Measurements from ENCODE around the gene DISC1. TPM values are rescaled to one million over a fixed set of nuclear protein-coding genes. Genes with fewer than 3 reads are reported as not detected.

DISC1 gene
- total RNA-seq, 1 donor from 2014 or later, result 3.5 TPM

- Histone ChIP-seq H3K27ac (replicated peaks) (peak overlapping the region; percentile 47), H3K4me1 (peaks cover 14% of the 10 kb centered on the region)
- no peak for TF ChIP-seq CTCF (IDR thresholded peaks at IDR 0.05; ENCODE audit: borderline replicate concordance)
Observed at GRCh38 chr1:231985296-231986023, 358.9 kb downstream of the DISC1 start.

GRCh38 chr1:231986631-231987336 is 360.2 kb downstream of the DISC1 start:
- no peaks in the 10 kb centered on the region for H3K36me3 ChIP-seq
- H3K4me3 ChIP-seq, result no peak overlapping the region
- H3K4me1 ChIP-seq, result peaks cover 17% of the 10 kb centered on the region
- intact Hi-C loops (cut with micrococcal nuclease), result no loop called here
- DNase-seq, result no peak
- no peaks in the 10 kb centered on the region for H3K9me3 ChIP-seq (replicated peaks)
- peak overlapping the region; percentile 47 for H3K27ac ChIP-seq (replicated peaks)
- TF ChIP-seq CTCF (IDR thresholded peaks at IDR 0.05; ENCODE audit: borderline replicate concordance), result no peak
- no peaks in the 10 kb centered on the region for H3K27me3 ChIP-seq (ENCODE audit: low read depth)

More at GRCh38 chr1:231985296-231986023, 358.9 kb downstream of the DISC1 start:
- Histone ChIP-seq H3K4me3 (no peak overlapping the region), H3K9me3 (replicated peaks) (no peaks in the 10 kb centered on the region), H3K27me3 (ENCODE audit: low read depth) (no peaks in the 10 kb centered on the region), H3K36me3 (no peaks in the 10 kb centered on the region)
- intact Hi-C loops (cut with micrococcal nuclease), result no loop called here
- DNase-seq, result no peak

- TF ChIP-seq CTCF (IDR thresholded peaks at IDR 0.05; ENCODE audit: borderline replicate concordance), result no peak
- no peaks in the 10 kb centered on the region for H3K36me3 ChIP-seq
- no peak overlapping the region for H3K4me3 ChIP-seq
- no peaks in the 10 kb centered on the region for H3K9me3 ChIP-seq (replicated peaks)
- H3K27me3 ChIP-seq (ENCODE audit: low read depth), result no peaks in the 10 kb centered on the region
- H3K4me1 ChIP-seq, result peaks cover 10% of the 10 kb centered on the region
- no peak for DNase-seq
- intact Hi-C loops (cut with micrococcal nuclease), result no loop called here
- peak overlapping the region; percentile 50 for H3K27ac ChIP-seq (replicated peaks)
Observed at GRCh38 chr1:231990388-231990787, 363.8 kb downstream of the DISC1 start.

- TF ChIP-seq CTCF (IDR thresholded peaks at IDR 0.05; ENCODE audit: borderline replicate concordance), result no peak
- Histone ChIP-seq H3K9me3 (replicated peaks) (no peaks in the 10 kb centered on the region), H3K4me1 (peaks cover 10% of the 10 kb centered on the region), H3K4me3 (no peak overlapping the region), H3K27ac (replicated peaks) (no peak overlapping the region), H3K36me3 (no peaks in the 10 kb centered on the region), H3K27me3 (ENCODE audit: low read depth) (no peaks in the 10 kb centered on the region)
- no peak for DNase-seq
- intact Hi-C loops (cut with micrococcal nuclease), result no loop called here
Observed at GRCh38 chr1:231991231-231991630, 364.6 kb downstream of the DISC1 start.

- Histone ChIP-seq H3K36me3 (no peaks in the 10 kb centered on the region), H3K4me1 (peaks cover 10% of the 10 kb centered on the region), H3K27ac (replicated peaks) (no peak overlapping the region), H3K4me3 (no peak overlapping the region), H3K9me3 (replicated peaks) (no peaks in the 10 kb centered on the region), H3K27me3 (ENCODE audit: low read depth) (no peaks in the 10 kb centered on the region)
- no peak for DNase-seq
- intact Hi-C loops (cut with micrococcal nuclease), result no loop called here
- no peak for TF ChIP-seq CTCF (IDR thresholded peaks at IDR 0.05; ENCODE audit: borderline replicate concordance)
Observed at GRCh38 chr1:231993968-231994455, 367.4 kb downstream of the DISC1 start.
